ENCODE measurements around the gene HTT-AS.

Gene HTT-AS

DNA sequence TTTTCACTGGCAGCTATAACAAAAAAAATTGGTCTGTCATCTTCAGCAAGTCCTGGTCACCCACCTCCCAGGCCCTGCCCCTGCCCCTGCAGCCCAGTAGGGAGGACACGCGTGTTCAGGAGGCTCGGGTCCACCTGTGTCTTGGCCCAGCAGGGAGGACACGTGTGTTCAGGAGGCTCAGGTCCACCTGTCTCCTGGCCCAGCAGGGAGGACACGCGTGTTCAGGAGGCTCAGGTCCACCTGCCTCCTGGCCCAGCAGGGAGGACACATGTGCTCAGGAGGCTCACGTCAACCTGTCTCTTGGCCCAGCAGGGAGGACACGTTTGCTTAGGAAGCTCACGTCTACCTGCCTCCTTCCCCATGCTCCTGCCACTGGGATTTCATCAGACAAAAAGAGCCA lies 44.9 kb downstream of the HTT-AS start:
- DNase-seq (ENCODE audit: low read depth): no peak

GRCh38 chr4:3026540-3026939 lies 47.8 kb downstream of the HTT-AS start:
- no peak for DNase-seq (ENCODE audit: low read depth)

GRCh38 chr4:3025881-3026280 lies 48.5 kb downstream of the HTT-AS start:
- no peak for DNase-seq (ENCODE audit: low read depth)

GRCh38 chr4:3022651-3023050 lies 51.7 kb downstream of the HTT-AS start:
- no peak for DNase-seq (ENCODE audit: low read depth)

DNA sequence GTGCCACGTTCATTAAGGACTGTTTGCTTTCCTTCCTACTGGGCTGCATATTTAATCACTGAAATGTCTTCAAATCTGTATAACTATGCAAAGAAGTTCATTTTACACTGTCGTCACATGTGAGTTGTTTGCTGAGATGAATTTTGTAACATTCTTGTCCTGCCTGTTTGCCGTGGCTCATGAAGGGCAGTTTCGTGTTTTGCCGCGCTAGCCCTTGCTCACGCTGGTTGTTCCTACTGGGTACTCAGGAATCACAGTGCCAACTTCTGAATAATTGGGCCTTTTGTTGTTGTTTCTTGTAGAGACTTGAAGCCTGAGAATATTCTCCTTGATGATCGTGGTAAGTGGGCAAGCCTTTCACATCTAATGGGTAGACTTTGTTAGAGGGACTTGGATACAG lies 52.2 kb downstream of the HTT-AS start:
- no peak for DNase-seq (ENCODE audit: low read depth)

DNA sequence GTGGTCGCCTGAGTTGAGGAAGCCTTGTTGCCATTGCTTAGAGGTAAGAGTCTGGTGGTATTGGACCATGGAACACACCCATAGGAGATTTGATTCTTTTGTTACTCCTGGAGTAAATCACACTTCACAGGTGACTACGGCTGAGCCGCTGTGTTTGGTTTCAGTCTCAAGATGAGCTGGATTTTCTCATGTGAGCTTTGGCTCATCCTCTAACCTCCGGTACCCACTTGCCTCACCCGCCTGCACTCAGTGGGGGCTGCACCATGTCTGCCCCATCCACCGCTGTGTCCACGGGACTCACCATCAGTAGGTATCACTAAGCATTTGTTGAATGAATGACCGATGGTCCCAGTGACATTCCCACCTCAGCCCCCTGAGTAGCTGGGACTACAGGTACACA lies 52.7 kb downstream of the HTT-AS start:
- no peak for DNase-seq (ENCODE audit: low read depth)

DNA sequence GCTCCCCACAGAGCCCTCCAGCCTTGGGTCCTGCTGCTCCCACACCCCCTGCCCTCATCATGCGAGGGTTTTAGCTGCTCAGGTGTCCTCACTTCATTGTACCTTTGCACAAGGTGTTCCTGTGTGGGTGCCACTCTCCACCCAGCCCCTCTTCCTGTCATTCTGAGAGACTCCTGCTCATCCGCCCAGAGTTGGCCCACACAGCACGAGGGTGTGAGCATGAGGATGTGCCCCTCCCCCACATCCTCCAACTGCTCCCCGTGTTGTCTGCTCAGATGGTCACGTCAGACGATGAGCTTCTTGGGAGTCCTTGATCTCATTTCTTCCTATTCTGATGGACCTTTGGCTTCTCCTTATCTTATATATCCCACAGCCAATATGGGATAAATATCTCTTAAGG lies 53.2 kb downstream of the HTT-AS start:
- DNase-seq (ENCODE audit: low read depth): no peak

GRCh38 chr4:3019145-3019846 lies 55.0 kb downstream of the HTT-AS start:
- DNase-seq (ENCODE audit: low read depth): no peak

GRCh38 chr4:3017504-3017903 lies 56.8 kb downstream of the HTT-AS start:
- DNase-seq (ENCODE audit: low read depth): no peak

GRCh38 chr4:3016961-3017360 lies 57.4 kb downstream of the HTT-AS start:
- DNase-seq (ENCODE audit: low read depth): no peak

DNA sequence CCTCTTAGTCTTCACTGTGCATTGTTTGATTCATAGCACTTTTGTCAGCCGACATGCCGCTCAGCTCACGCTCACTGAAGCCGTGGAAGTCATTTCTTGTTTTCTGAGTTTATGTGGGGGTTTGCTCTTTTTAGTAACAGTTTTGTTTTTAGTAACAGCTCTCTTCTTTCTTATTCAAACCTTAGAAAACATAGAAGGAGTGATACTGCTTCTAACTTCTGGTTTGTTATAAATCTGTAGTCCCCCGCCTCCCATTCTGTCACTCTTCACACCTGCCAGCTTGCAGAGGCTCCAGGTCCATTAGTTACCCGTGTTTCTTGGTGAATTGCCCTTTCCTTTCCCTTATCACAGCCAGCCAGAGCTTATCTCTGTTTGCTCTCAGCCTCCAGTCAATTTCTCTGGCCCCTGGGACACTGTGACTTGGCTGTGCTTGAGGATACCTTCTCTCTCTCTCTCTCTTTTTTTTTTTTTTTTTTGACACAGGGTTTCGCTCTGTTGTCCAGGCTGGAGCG lies 60.4 kb downstream of the HTT-AS start:
- DNase-seq (ENCODE audit: low read depth): no peak

Data from activated T-helper 9 cell treated with anti-CD3 and anti-CD28 coated beads, Interleukin-2, amount 50 U/mL, for 16 hours (primary cell).